HCT116 (cell line): Measurements from ENCODE around the gene MALL. TPM values are rescaled to one million over a fixed set of nuclear protein-coding genes. Genes with fewer than 3 reads are reported as not detected.
"Not testable (repeated sequence)": the region's sequence is repeated elsewhere in the genome, so short reads cannot be mapped to it uniquely, and the experiment has no call there.

ENCODE experiments used
- ATAC-seq: fragments of 200-7000 bp; cut with Tn5 transposase; 2 replicates; pipeline ENCODE4 v1.9.1; 2020; ENCODE audit warnings: mild to moderate bottlenecking, moderate library complexity
- BruUV-seq: library from RNA; stranded (reverse); fragments of 400-500 nt; replicated peaks from 2 replicates; lab custom pipeline; 2021; lab: Mats Ljungman, UMichigan
- CTCF ChIA-PET: fragments of 300-600 bp; sonication (Branson Sonifier 250); formaldehyde crosslinking; loops from one replicate; lab custom pipeline; 2021; ENCODE audit warnings: antibody characterized with exemption; lab: Charles Lee
- POLR2A ChIA-PET: fragments of 300-600, 350-600 bp; sonication (Branson Sonifier 250); formaldehyde crosslinking; loops from one replicate; lab custom pipeline; 2021; ENCODE audit warnings: antibody characterized with exemption; lab: Charles Lee
- RAD21 ChIA-PET, 2 experiments: fragments of 300-600 bp; sonication (Branson Sonifier 250); formaldehyde crosslinking; loops; one replicate each; lab custom pipeline; 2023; ENCODE audit warnings: low total read pairs in 2 of 2; ENCODE audit not compliant: uncharacterized antibody in 2 of 2, unreplicated experiment in 2 of 2, low non-redundant PET in 1 of 2; lab: Charles Lee
- DNase-seq: peaks from one replicate; pipeline ENCODE4 v3.0.0-alpha.2; 2010; ENCODE audit warnings: low read depth, low spot score
- H2AFZ ChIP-seq: fragments of 200-600 bp; shearing (Covaris generic), sonication (generic); 2 replicates; pipeline ENCODE4 v1.6.1; 2017; ENCODE audit warnings: low read depth, mixed run types, mixed read lengths, antibody characterized with exemption, low read length; ENCODE audit not compliant: poor library complexity, severe bottlenecking
- H3K27ac ChIP-seq: 2 replicates; pipeline ENCODE4 v1.5.1; 2012; ENCODE audit warnings: low read depth, low read length
- H3K27me3 ChIP-seq: fragments of 200-600 bp; sonication (generic); 2 replicates; pipeline ENCODE4 v1.6.1; 2016; ENCODE audit warnings: mixed run types, low read length, mixed read lengths; ENCODE audit not compliant: insufficient read depth
- H3K36me3 ChIP-seq, 2 experiments: fragments of 200-500 bp in 1 of 2; fragments of 200-600 bp in 1 of 2; sonication (Bioruptor generic) in 1 of 2; sonication (generic) in 1 of 2; 2 replicates each; pipeline versions ENCODE4 v1.5.1 to v1.6.1; 2014 to 2016; ENCODE audit warnings: low read length in 2 of 2, inconsistent platforms in 1 of 2, mixed read lengths in 1 of 2, mixed run types in 1 of 2; ENCODE audit not compliant: insufficient read depth in 2 of 2, control insufficient read depth in 1 of 2
- H3K4me1 ChIP-seq, 2 experiments: fragments of 200-600 bp in 1 of 2; sonication (generic) in 1 of 2; 2 replicates each; pipeline versions ENCODE4 v1.5.1 to v1.6.1; 2012 to 2017; ENCODE audit warnings: low read length in 2 of 2, inconsistent platforms in 1 of 2, mild to moderate bottlenecking in 1 of 2, mixed read lengths in 1 of 2, mixed run types in 1 of 2, moderate library complexity in 1 of 2; ENCODE audit not compliant: insufficient read depth in 2 of 2, control insufficient read depth in 1 of 2
- H3K4me2 ChIP-seq: fragments of 200-600 bp; sonication (generic); 2 replicates; pipeline ENCODE4 v1.6.1; 2017; ENCODE audit warnings: mixed run types, low read length, mixed read lengths
- H3K4me3 ChIP-seq, 2 experiments: fragments of 200-600 bp in 1 of 2; sonication (generic) in 1 of 2; replicated peaks in 1 of 2; 2 replicates each; pipeline ENCODE4 v1.5.1; 2011 to 2016; ENCODE audit warnings: low read length in 2 of 2, control low read depth in 1 of 2, low read depth in 1 of 2, mild to moderate bottlenecking in 1 of 2, mixed read lengths in 1 of 2, mixed run types in 1 of 2
- H3K79me2 ChIP-seq: fragments of 200-600 bp; sonication (generic); 2 replicates; pipeline ENCODE4 v1.6.1; 2017; ENCODE audit warnings: mild to moderate bottlenecking, mixed run types, low read length, moderate library complexity, mixed read lengths; ENCODE audit not compliant: insufficient read depth
- H3K9ac ChIP-seq: fragments of 200-600 bp; sonication (generic); 2 replicates; pipeline ENCODE4 v1.6.1; 2016; ENCODE audit warnings: low read length, mixed read lengths
- H3K9me2 ChIP-seq: fragments of 200-600 bp; sonication (generic), shearing (Covaris generic); 2 replicates; pipeline ENCODE4 v1.6.1; 2017; ENCODE audit warnings: mixed run types, mild to moderate bottlenecking, moderate library complexity; ENCODE audit not compliant: insufficient read depth
- H3K9me3 ChIP-seq, 2 experiments: fragments of 200-500 bp in 1 of 2; fragments of 200-600 bp in 1 of 2; sonication (Bioruptor generic) in 1 of 2; sonication (generic) in 1 of 2; 2 replicates each; pipeline ENCODE4 v1.6.1; 2014 to 2017; ENCODE audit warnings: low read length in 2 of 2, mixed read lengths in 2 of 2, inconsistent platforms in 1 of 2, low read depth in 1 of 2, mild to moderate bottlenecking in 1 of 2, mixed run types in 1 of 2, moderate library complexity in 1 of 2; ENCODE audit not compliant: control insufficient read depth in 1 of 2, insufficient read depth in 1 of 2
- H4K20me1 ChIP-seq: fragments of 200-600 bp; sonication (generic), shearing (Covaris generic); 2 replicates; pipeline ENCODE4 v1.6.1; 2017; ENCODE audit warnings: mixed run types, mild to moderate bottlenecking, moderate library complexity; ENCODE audit not compliant: insufficient read depth
- ATF3 ChIP-seq: IDR thresholded peaks from 2 replicates; pipeline ENCODE4 v1.6.1; 2012
- CTCF ChIP-seq, 3 experiments: fragments of 200-600 bp in 1 of 3; sonication (generic) in 1 of 3; IDR thresholded peaks in 2 of 3; conservative IDR thresholded peaks in 1 of 3; 2 replicates each; pipeline ENCODE4 v1.5.1; 2012 to 2017; ENCODE audit warnings: low read depth in 2 of 3, low read length in 2 of 3, antibody characterized with exemption in 1 of 3, borderline replicate concordance in 1 of 3, control low read depth in 1 of 3, mild to moderate bottlenecking in 1 of 3, mixed read lengths in 1 of 3, mixed run types in 1 of 3, moderate library complexity in 1 of 3; ENCODE audit not compliant: insufficient read depth in 1 of 3
- POLR2AphosphoS5 ChIP-seq: IDR thresholded peaks from 2 replicates; pipeline ENCODE4 v1.6.1; 2011; ENCODE audit warnings: mild to moderate bottlenecking, low read depth, low read length, moderate library complexity
- TCF7L2 ChIP-seq: IDR thresholded peaks from 2 replicates; pipeline ENCODE4 v1.7.0; 2011; ENCODE audit warnings: borderline replicate concordance, inconsistent platforms; ENCODE audit not compliant: insufficient read depth, insufficient read length; ENCODE audit errors: extremely low read depth
- ZBTB33 ChIP-seq: IDR thresholded peaks from 2 replicates; pipeline ENCODE4 v1.6.1; 2011; ENCODE audit warnings: mild to moderate bottlenecking, low read length, moderate library complexity; ENCODE audit not compliant: insufficient replicate concordance; ENCODE audit errors: extremely low read depth
- ZFX ChIP-seq: fragments of 450-650 bp; IDR thresholded peaks from 2 replicates; pipeline ENCODE4 v1.6.1; 2017
- intact Hi-C: fragments of 100-400 bp; cut with micrococcal nuclease; formaldehyde crosslinking; loops from 2 replicates; pipeline ENCODE4 v1.10.0; 2022
- total RNA-seq: library from RNA; stranded (reverse); gene quantifications from one replicate; pipeline ENCODE4 v1.2.1, GENCODE V29; 2021; ENCODE audit not compliant: unreplicated experiment

MALL gene
- total RNA-seq, 1 experiment from 2014 or later = 223 TPM

GRCh38 chr2:110113961-110114591 lies 1.5 kb downstream of the MALL start:
- DNase-seq (peak; percentile 59), ATAC-seq (peak; percentile 51)
- ChIA-PET RAD21 (interaction anchor here in 1 of 2 experiments (1.5 kb wide), 1 partner anchor 8 kb away, joined by 4 read pairs; no protein-coding TSS in a partner anchor), POLR2A (interaction anchor here (2.0 to 3.1 kb wide), 2 partner anchors 8 to 27 kb away, joined by 4 to 37 read pairs; no protein-coding TSS in a partner anchor), CTCF (interaction anchor here (1.2 kb wide), 1 partner anchor 43 kb away, joined by 4 read pairs; no protein-coding TSS in a partner anchor)
- peaks cover 0 to 21% of the 10 kb centered on the region in 2 experiments; a peak in 1 of 4 replicates for H3K36me3 ChIP-seq
- no peaks in the 10 kb centered on the region for H3K27me3 ChIP-seq
- no peaks in the 10 kb centered on the region for H3K9me3 ChIP-seq
- H3K9me2 ChIP-seq = no peaks in the 10 kb centered on the region
- H3K79me2 ChIP-seq = peaks cover 73% of the 10 kb centered on the region
- H3K4me3 ChIP-seq = peak overlapping the region; percentile 85 to 88
- H2AFZ ChIP-seq = no peak overlapping the region
- TF ChIP-seq ZFX (peak; percentile 18; the same call in 1 of the 2 replicates), ZBTB33 (peak; percentile 28), ATF3 (no peak), TCF7L2 (peak; percentile 61), CTCF (IDR thresholded peaks at IDR 0.05 in 2 of 3, conservative IDR thresholded peaks at IDR 0.05 in 1 of 3; ENCODE audit: borderline replicate concordance in 1 of 3, insufficient read depth in 1 of 3, low read depth in 2 of 3, low read length in 2 of 3) (peak in 2 of 3 experiments; percentile 53 to 58; a peak in 4 of 6 replicates), POLR2AphosphoS5 (peak; percentile 67; the same call in 1 of the 2 replicates)
- TF ChIP-seq, all 23 proteins: peak for 5
- intact Hi-C loops = loop anchor here (2.0 kb wide), 1 partner anchor 43 kb away; no protein-coding TSS in a partner anchor
- no TSS peak for BruUV-seq
- H3K9ac ChIP-seq = peak overlapping the region; percentile 91
- H3K4me1 ChIP-seq = peaks cover 37 to 79% of the 10 kb centered on the region in 2 experiments
- no peaks in the 10 kb centered on the region for H4K20me1 ChIP-seq
- peak overlapping the region; percentile 89 for H3K4me2 ChIP-seq
- H3K27ac ChIP-seq = peak overlapping the region; percentile 82

- H2AFZ ChIP-seq, H3K27me3 ChIP-seq, H3K9me2 ChIP-seq, H3K4me3 ChIP-seq, H3K9me3 ChIP-seq, intact Hi-C loops, DNase-seq, BruUV-seq, H4K20me1 ChIP-seq, ATAC-seq, RAD21 ChIA-PET, POLR2A ChIA-PET: not testable (repeated sequence)
- peak overlapping the region; percentile 65 for H3K4me2 ChIP-seq
- H3K27ac ChIP-seq = peak overlapping the region; percentile 100
- H3K4me1 ChIP-seq = peaks cover 70 to 98% of the 10 kb centered on the region in 2 experiments
- H3K36me3 ChIP-seq = peaks cover 0 to 25% of the 10 kb centered on the region in 2 experiments; a peak in 2 of 4 replicates
- CTCF ChIA-PET = interaction anchor here (1.0 kb wide), 1 partner anchor 8 kb away, joined by 3 read pairs; no protein-coding TSS in a partner anchor
- H3K9ac ChIP-seq = peak overlapping the region; percentile 78
- H3K79me2 ChIP-seq = peaks cover 96% of the 10 kb centered on the region
Measured at GRCh38 chr2:110108291-110108690, 7.3 kb downstream of the MALL start.
